ENCODE data around the gene HS6ST1. TPM values are rescaled to one million over a fixed set of nuclear protein-coding genes. Genes with fewer than 3 reads are reported as not detected.

Gene HS6ST1
- total RNA-seq, 1 donor from 2014 or later = 17.6 TPM

DNA sequence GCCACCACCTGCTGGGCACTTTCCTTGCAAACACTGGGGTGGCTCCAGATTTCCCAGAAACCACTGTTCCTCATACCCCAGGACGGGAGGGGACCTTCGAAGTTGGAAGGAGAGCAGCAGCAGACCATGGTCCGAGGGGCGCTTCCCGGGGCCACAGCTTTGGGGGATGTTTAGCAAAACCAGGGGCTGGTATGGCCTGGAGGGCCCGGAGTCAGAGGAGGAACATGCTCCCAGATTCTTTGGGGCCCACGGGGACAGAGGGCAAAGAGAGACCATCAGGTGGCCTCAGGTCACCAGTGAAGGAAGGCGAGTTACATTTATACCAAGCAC is 25.3 kb downstream of the HS6ST1 start:
- no peak for DNase-seq (ENCODE audit: low read depth)
- TF ChIP-seq CTCF (conservative IDR thresholded peaks at IDR 0.05; ENCODE audit: low read depth, low read length) = no peak
- no peak overlapping the region for H3K4me3 ChIP-seq (ENCODE audit: low read depth, low read length)

DNA sequence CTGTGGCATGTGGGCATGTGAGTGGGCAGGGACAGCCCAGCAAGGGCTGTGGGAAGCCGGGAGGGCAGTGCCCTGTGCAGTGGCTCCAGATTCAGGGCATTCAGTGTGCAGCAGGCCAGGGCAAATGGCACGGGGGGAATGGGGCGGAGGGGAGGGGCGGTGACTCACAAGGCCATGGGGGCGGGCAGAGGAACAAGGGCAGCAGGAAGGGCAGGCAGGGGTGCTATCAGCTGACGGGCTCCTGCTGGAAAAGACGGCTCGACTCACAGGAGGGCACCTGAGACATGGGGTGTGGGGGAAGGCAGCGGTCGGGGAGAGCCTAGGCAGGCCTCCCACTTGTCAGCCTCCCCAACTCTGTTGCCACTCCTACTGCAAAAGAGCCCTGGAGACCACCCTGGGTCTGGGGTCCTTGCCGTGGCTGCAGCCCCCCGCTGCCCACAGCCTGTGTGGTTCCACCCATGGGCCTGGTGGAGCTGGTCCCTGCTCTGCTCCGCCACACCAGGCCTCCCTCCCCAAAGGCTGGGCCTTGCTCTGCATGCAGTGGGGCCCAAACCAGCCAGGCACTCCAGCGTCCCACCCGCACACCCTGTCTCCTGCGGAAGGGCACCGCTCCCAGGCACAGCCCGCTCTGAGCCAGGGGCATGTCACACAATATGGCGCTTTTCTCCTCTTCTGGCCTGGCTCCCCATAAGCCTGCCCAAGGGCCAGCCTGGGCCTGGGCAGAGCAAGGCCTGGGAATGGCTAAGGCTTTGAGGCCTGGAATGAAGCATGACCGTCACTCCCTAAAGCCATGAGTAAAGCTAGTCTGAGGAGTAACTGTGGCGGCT is 25.9 kb downstream of the HS6ST1 start:
- TF ChIP-seq CTCF (conservative IDR thresholded peaks at IDR 0.05; ENCODE audit: low read depth, low read length) = no peak
- no peak overlapping the region for H3K4me3 ChIP-seq (ENCODE audit: low read depth, low read length)
- DNase-seq (ENCODE audit: low read depth) = no peak

GRCh38 chr2:128291844-128292598 is 26.6 kb downstream of the HS6ST1 start:
- no peak for TF ChIP-seq CTCF (conservative IDR thresholded peaks at IDR 0.05; ENCODE audit: low read depth, low read length)
- H3K4me3 ChIP-seq (ENCODE audit: low read depth, low read length) = no peak overlapping the region
- no peak for DNase-seq (ENCODE audit: low read depth)

- DNase-seq (ENCODE audit: low read depth) = no peak
- no peak for TF ChIP-seq CTCF (conservative IDR thresholded peaks at IDR 0.05; ENCODE audit: low read depth, low read length)
Measured at GRCh38 chr2:128291161-128291843, 27.4 kb downstream of the HS6ST1 start.

GRCh38 chr2:128290356-128290755 is 28.3 kb downstream of the HS6ST1 start:
- no peak overlapping the region for H3K4me3 ChIP-seq (ENCODE audit: low read depth, low read length)
- no peak for TF ChIP-seq CTCF (conservative IDR thresholded peaks at IDR 0.05; ENCODE audit: low read depth, low read length)
- DNase-seq (ENCODE audit: low read depth) = no peak

More at GRCh38 chr2:128291161-128291843, 27.4 kb downstream of the HS6ST1 start:
- no peak overlapping the region for H3K4me3 ChIP-seq (ENCODE audit: low read depth, low read length)

- no peak for DNase-seq (ENCODE audit: low read depth)
- TF ChIP-seq CTCF (conservative IDR thresholded peaks at IDR 0.05; ENCODE audit: low read depth, low read length) = no peak
- H3K4me3 ChIP-seq (ENCODE audit: low read depth, low read length) = no peak overlapping the region
Measured at GRCh38 chr2:128289439-128289838, 29.2 kb downstream of the HS6ST1 start.
